ENCODE measurements around the gene H1-8. TPM values are rescaled to one million over a fixed set of nuclear protein-coding genes. Genes with fewer than 3 reads are reported as not detected.

H1-8 gene
- total RNA-seq, 1 donor from 2014 or later: not detected

DNA sequence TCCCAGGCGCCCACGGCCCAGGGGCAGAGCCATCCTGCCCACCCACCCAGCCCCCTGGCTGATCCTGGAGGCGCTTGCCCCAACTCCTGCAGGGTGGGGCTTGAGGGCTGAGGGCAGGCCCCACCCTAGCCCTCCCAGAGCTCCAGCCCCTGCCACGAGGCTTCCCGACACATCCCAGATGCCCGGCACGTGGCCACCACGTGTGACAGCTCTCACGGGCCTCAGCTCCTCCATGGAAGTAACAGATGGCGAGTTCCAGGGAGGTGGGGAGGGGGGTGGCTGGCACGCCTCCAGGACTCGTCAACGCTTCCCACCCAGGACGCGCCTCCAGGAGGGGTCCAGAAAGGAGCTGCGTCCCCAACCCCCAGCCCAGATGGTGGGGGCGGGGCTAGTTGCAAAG lies 34.4 kb downstream of the H1-8 start:
- no peak overlapping the region for H3K27ac Mint-ChIP-seq
- H3K27me3 Mint-ChIP-seq (ENCODE audit: insufficient read depth): no peaks in the 10 kb centered on the region
- peaks cover 5% of the 10 kb centered on the region for H3K4me1 Mint-ChIP-seq (ENCODE audit: low read depth)
- no peaks in the 10 kb centered on the region for H3K36me3 Mint-ChIP-seq (ENCODE audit: low read depth)
- no peak overlapping the region for H3K4me3 Mint-ChIP-seq
- intact Hi-C loops (cut with micrococcal nuclease): no loop called here
- no peaks in the 10 kb centered on the region for H3K9me3 Mint-ChIP-seq
- DNase-seq (ENCODE audit: low spot score): no peak

DNA sequence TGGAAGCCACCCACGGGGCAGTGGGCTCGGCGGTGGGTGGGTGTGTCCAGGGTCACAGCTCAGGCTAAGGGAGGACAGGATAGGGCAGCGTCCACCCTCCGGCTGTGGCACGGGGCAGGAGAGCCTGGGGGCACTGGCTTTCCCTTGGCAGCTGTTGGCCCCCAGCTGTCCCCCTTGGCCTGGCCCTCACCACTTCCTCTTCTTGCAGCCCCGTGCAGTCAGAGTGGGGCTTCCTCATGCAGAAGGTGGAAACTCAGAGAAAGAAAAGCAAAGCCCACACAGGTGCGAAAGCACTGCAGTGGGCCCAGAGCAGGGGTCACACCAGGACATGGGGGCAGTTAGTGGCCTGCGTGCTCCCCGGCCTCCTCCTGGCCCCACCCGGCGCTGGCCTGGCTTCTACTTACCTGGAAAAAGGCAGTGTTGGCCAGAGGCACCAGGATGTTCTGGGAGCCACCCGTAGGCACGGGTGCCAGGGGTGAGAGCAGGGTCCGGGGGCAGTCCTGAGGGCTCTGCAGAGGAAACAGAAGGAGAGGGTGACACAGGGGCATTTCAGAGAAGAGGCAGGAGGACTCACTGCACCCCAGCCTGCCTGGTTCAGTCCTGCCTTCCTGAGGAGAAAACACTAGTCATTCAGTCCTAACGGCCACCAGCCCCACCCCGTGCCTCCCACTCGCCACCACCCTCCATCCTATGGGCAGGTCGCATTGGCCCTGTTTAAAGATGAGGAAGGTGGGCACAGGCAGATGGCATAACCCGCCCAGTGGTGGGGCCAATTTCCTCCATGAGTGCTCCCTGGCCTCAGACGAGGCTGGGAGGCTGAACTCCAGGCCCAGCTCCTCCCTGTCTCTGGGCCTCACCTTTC lies 35.2 kb downstream of the H1-8 start:
- no peak for DNase-seq (ENCODE audit: low spot score)
- Mint-ChIP-seq H3K27ac (no peak overlapping the region), H3K4me3 (no peak overlapping the region)

GRCh38 chr3:129579991-129580390 lies 37.0 kb downstream of the H1-8 start:
- DNase-seq (ENCODE audit: low spot score): no peak
- Mint-ChIP-seq H3K27ac (no peak overlapping the region), H3K4me1 (ENCODE audit: low read depth) (peaks cover 5% of the 10 kb centered on the region), H3K4me3 (no peak overlapping the region), H3K36me3 (ENCODE audit: low read depth) (no peaks in the 10 kb centered on the region), H3K9me3 (no peaks in the 10 kb centered on the region), H3K27me3 (ENCODE audit: insufficient read depth) (no peaks in the 10 kb centered on the region)
- intact Hi-C loops (cut with micrococcal nuclease): no loop called here

More for the DNA sequence above, 35.2 kb downstream of the H1-8 start:
- Mint-ChIP-seq H3K9me3 (no peaks in the 10 kb centered on the region), H3K4me1 (ENCODE audit: low read depth) (peaks cover 5% of the 10 kb centered on the region), H3K36me3 (ENCODE audit: low read depth) (no peaks in the 10 kb centered on the region), H3K27me3 (ENCODE audit: insufficient read depth) (no peaks in the 10 kb centered on the region)
- intact Hi-C loops (cut with micrococcal nuclease): no loop called here

GRCh38 chr3:129581623-129582022 lies 38.6 kb downstream of the H1-8 start:
- H3K9me3 Mint-ChIP-seq: no peaks in the 10 kb centered on the region
- H3K27me3 Mint-ChIP-seq (ENCODE audit: insufficient read depth): no peaks in the 10 kb centered on the region
- DNase-seq (ENCODE audit: low spot score): no peak
- no peak overlapping the region for H3K4me3 Mint-ChIP-seq
- H3K27ac Mint-ChIP-seq: no peak overlapping the region
- no peaks in the 10 kb centered on the region for H3K4me1 Mint-ChIP-seq (ENCODE audit: low read depth)
- intact Hi-C loops (cut with micrococcal nuclease): no loop called here
- no peaks in the 10 kb centered on the region for H3K36me3 Mint-ChIP-seq (ENCODE audit: low read depth)

DNA sequence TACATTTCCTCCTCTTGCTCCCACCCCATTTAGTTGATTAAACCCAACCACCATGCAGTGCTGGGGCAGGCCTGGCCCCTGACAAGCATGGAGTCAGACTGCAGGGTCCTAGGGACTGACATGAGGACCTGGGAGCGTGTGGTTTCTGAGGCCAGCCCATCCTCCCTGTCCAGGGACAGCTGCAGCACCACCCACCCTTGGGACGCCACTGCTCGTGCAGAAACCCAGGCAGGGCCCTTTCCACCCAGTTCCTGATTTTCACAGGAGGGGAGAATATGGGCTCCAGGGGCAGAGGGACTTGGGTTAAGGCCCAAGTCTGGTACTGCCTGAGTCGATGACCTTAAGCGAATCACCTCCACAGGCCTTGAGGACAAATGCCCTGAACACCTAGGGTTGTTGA lies 39.8 kb downstream of the H1-8 start:
- Mint-ChIP-seq H3K4me1 (ENCODE audit: low read depth) (no peaks in the 10 kb centered on the region), H3K27me3 (ENCODE audit: insufficient read depth) (no peaks in the 10 kb centered on the region), H3K27ac (no peak overlapping the region), H3K9me3 (no peaks in the 10 kb centered on the region), H3K36me3 (ENCODE audit: low read depth) (no peaks in the 10 kb centered on the region), H3K4me3 (no peak overlapping the region)
- intact Hi-C loops (cut with micrococcal nuclease): no loop called here
- DNase-seq (ENCODE audit: low spot score): no peak

GRCh38 chr3:129583289-129583688 lies 40.3 kb downstream of the H1-8 start:
- Mint-ChIP-seq H3K27me3 (ENCODE audit: insufficient read depth) (no peaks in the 10 kb centered on the region), H3K4me3 (no peak overlapping the region), H3K27ac (no peak overlapping the region), H3K9me3 (no peaks in the 10 kb centered on the region), H3K36me3 (ENCODE audit: low read depth) (no peaks in the 10 kb centered on the region), H3K4me1 (ENCODE audit: low read depth) (no peaks in the 10 kb centered on the region)
- no peak for DNase-seq (ENCODE audit: low spot score)
- intact Hi-C loops (cut with micrococcal nuclease): no loop called here

DNA sequence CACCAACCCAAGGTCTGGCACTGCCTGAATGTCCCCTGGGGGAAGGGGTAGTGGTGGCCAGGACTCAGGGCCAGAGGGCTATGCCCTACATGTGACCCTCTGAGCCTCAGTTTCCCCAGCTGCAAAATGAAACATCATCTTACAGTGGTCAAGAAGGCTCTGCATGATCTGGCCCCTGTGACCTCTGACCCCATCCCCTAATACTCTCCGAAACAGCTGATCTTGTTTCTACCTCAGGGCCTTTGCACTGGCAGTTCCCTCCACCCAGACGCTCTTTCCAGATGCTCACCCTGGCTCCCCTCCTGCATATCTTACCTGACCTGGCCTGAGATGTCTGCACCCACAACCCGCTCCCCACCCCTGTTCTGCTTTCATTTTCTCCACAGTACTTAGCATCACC lies 41.7 kb downstream of the H1-8 start:
- Mint-ChIP-seq H3K27me3 (ENCODE audit: insufficient read depth) (no peaks in the 10 kb centered on the region), H3K4me1 (ENCODE audit: low read depth) (no peaks in the 10 kb centered on the region), H3K27ac (no peak overlapping the region), H3K9me3 (no peaks in the 10 kb centered on the region), H3K4me3 (no peak overlapping the region), H3K36me3 (ENCODE audit: low read depth) (no peaks in the 10 kb centered on the region)
- intact Hi-C loops (cut with micrococcal nuclease): no loop called here
- no peak for DNase-seq (ENCODE audit: low spot score)

DNA sequence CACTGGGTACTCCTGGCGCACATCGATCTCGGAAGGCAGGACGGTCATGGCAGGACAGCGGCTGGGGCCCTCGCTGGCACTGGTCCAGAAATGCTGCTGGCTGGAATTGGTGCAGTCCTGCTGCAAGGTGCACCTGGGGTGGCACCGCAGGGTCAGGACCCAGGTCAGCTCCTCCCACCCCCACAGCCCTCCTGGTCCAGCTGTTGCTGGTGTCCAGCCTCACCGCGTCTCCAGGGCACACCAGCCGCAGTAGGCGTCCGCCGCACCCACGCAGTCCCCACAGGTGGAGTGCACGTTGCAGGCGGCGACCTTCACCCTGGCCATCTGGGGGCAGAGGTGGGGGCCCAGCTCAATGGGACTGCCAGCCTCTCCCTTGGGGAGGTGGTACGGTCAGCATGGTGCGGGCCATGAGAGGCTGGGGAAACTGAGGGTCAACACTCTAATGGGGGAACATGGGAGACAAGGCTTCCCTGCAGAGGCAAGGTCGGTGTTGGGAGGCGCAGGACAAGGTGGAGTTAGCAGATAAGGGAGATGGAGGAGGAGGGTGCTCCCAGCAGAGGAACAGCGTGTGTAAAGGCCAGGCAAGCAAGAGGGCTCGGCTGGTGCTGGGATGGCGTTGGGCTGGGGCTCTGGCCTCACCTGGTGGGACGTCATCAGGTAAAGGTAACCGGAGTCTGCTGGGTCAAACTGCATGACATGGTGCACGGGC lies 43.1 kb downstream of the H1-8 start:
- H3K27ac Mint-ChIP-seq: no peak overlapping the region
- no peaks in the 10 kb centered on the region for H3K9me3 Mint-ChIP-seq
- peaks cover 12% of the 10 kb centered on the region for H3K27me3 Mint-ChIP-seq (ENCODE audit: insufficient read depth)
- no peaks in the 10 kb centered on the region for H3K36me3 Mint-ChIP-seq (ENCODE audit: low read depth)
- H3K4me1 Mint-ChIP-seq (ENCODE audit: low read depth): no peaks in the 10 kb centered on the region
- no peak for DNase-seq (ENCODE audit: low spot score)
- intact Hi-C loops (cut with micrococcal nuclease): no loop called here
- no peak overlapping the region for H3K4me3 Mint-ChIP-seq

DNA sequence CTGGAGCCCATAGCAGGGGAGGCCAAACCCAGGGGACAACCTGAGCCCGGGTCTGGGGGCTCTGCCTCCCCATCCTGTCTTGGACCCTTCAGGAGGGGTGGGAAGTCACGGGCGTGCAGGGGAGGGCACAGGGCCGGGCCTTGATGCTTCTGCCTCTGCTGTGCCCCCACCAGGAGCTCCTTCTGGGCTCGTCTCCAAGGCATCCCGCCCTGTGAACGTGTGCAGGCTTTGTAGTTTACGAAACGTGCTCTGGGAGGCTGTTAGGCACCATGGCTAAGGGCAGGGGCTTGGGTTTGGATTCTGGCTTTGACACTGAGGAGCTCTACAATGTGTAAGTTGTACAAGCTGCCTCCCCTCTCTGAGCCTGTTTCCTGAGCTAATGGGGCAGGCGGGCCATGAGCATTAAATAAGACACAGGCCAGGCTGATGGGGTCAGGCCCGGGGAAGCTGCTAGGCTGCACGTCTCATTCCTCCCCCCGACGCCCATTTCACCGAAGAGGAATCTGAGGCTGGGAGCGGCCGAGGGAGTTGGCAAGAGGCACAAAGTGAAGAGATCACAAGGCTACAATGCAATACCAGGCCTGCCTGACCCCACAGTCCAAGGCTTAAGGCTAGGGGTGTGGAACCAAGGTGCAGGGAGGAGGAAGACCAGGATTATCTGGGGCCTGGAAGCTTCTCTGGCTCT lies 43.9 kb downstream of the H1-8 start:
- no peaks in the 10 kb centered on the region for H3K9me3 Mint-ChIP-seq
- H3K4me1 Mint-ChIP-seq (ENCODE audit: low read depth): no peaks in the 10 kb centered on the region
- no peak overlapping the region for H3K27ac Mint-ChIP-seq
- H3K4me3 Mint-ChIP-seq: no peak overlapping the region
- no peaks in the 10 kb centered on the region for H3K36me3 Mint-ChIP-seq (ENCODE audit: low read depth)
- intact Hi-C loops (cut with micrococcal nuclease): no loop called here
- DNase-seq (ENCODE audit: low spot score): no peak
- peaks cover 20% of the 10 kb centered on the region for H3K27me3 Mint-ChIP-seq (ENCODE audit: insufficient read depth)

DNA sequence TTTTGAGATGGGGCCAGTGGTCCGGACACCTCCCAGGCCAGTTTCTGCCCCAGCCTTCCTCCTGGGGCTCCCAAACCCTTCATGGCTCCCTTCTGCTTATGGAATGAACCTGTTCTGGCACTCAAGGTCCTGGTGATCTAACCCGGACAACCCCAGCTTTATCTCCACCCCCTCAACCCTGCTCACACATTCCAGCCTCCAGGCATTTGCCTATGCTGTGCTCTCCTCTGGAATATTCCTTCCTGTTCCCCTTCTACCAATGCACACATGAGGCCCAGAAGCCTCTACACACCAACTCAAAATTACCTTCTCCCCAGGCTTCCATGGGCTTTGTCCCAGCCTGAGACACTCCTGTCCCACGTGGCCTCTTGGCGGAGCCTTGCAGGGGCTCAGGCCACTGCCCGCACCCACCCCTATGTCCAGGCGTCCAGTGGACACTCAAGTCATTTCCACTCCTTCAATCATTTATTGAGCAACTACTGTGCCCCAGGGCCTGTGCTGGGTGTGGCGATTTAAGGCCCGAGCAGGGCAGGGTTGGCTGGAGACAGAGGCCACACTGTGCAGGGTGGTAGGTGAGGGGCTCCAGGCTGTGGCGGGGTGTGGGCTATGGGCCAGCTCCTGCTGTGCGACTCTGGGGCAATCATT lies 44.7 kb downstream of the H1-8 start:
- DNase-seq (ENCODE audit: low spot score): no peak
- Mint-ChIP-seq H3K4me3 (no peak overlapping the region), H3K4me1 (ENCODE audit: low read depth) (no peaks in the 10 kb centered on the region), H3K9me3 (no peaks in the 10 kb centered on the region), H3K27me3 (ENCODE audit: insufficient read depth) (peaks cover 22% of the 10 kb centered on the region), H3K27ac (no peak overlapping the region), H3K36me3 (ENCODE audit: low read depth) (no peaks in the 10 kb centered on the region)
- intact Hi-C loops (cut with micrococcal nuclease): no loop called here

GRCh38 chr3:129590215-129590614 lies 47.2 kb downstream of the H1-8 start:
- H3K27me3 Mint-ChIP-seq (ENCODE audit: insufficient read depth): peaks cover 38% of the 10 kb centered on the region
- no peaks in the 10 kb centered on the region for H3K9me3 Mint-ChIP-seq
- no peak overlapping the region for H3K4me3 Mint-ChIP-seq
- no peak for DNase-seq (ENCODE audit: low spot score)
- H3K27ac Mint-ChIP-seq: no peak overlapping the region
- intact Hi-C loops (cut with micrococcal nuclease): loop anchor here (5.0 kb wide), 1 partner anchor 148 kb away; the partner anchor contains the start of gene IFT122
- H3K36me3 Mint-ChIP-seq (ENCODE audit: low read depth): no peaks in the 10 kb centered on the region
- H3K4me1 Mint-ChIP-seq (ENCODE audit: low read depth): peaks cover 18% of the 10 kb centered on the region

DNA sequence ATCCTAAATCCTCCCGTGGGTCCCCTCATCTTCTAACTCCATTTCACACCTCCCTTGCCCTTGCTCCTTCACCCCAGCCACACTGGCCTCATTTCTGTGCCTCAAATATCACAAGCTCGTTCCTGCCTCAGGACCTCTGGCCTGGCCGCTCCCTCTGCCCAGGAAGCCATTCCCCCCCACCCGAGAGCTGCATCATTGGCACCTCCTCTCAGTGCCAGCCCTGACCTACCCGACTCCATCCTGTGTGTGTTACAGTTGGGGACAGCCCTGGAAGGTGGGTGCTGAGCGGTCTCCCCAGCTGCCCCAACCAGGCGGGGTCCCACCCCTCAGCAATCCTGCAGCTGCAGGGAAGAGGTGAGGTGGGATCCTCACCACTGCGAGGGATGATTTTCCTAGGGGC lies 49.0 kb downstream of the H1-8 start:
- intact Hi-C loops (cut with micrococcal nuclease): loop anchor here (5.0 kb wide), 1 partner anchor 150 kb away; the partner anchor contains the start of gene IFT122
- Mint-ChIP-seq H3K36me3 (ENCODE audit: low read depth) (no peaks in the 10 kb centered on the region), H3K4me1 (ENCODE audit: low read depth) (peaks cover 18% of the 10 kb centered on the region), H3K27ac (no peak overlapping the region), H3K9me3 (no peaks in the 10 kb centered on the region), H3K4me3 (no peak overlapping the region), H3K27me3 (ENCODE audit: insufficient read depth) (peaks cover 44% of the 10 kb centered on the region)
- DNase-seq (ENCODE audit: low spot score): no peak
